Body of pancreas (tissue), 4 donors: ENCODE results near the gene C4orf50. TPM values are rescaled to one million over a fixed set of nuclear protein-coding genes. Genes with fewer than 3 reads are reported as not detected.

ENCODE experiments used
- ATAC-seq: fragments of 150-250 bp; one replicate; pipeline ENCODE4 v1.9.1; 2016
- DNase-seq, 4 donors: peaks; one replicate each; pipeline ENCODE4 v3.0.0-alpha.2; 2019
- H3K27ac ChIP-seq, 4 donors: fragments of 200-600 bp; sonication (generic); 1 replicate in 3 of 4; 2 replicates in 1 of 4; pipeline versions ENCODE4 v1.5.1 to v1.6.1; 2016 to 2019; ENCODE audit warnings: mild to moderate bottlenecking in 1 of 4, mixed read lengths in 1 of 4, moderate library complexity in 1 of 4
- H3K27me3 ChIP-seq, 2 donors: fragments of 200-600 bp; sonication (generic); one replicate each; pipeline ENCODE4 v1.6.0; 2016; ENCODE audit warnings: mild to moderate bottlenecking in 1 of 2
- H3K36me3 ChIP-seq, 2 donors: fragments of 200-600 bp; sonication (generic); replicated peaks in 1 of 2; 2 replicates each; pipeline ENCODE4 v1.5.1; 2016; ENCODE audit warnings: low read depth in 2 of 2; ENCODE audit not compliant: insufficient read depth in 1 of 2
- H3K4me1 ChIP-seq: fragments of 200-600 bp; sonication (generic); one replicate; pipeline ENCODE4 v1.6.0; 2016
- H3K4me3 ChIP-seq, 2 donors: fragments of 200-600 bp; sonication (generic); 1 replicate in 1 of 2; 2 replicates in 1 of 2; pipeline ENCODE4 v1.5.1; 2016 to 2019
- H3K9me3 ChIP-seq, 3 donors: fragments of 200-600 bp; sonication (generic); 1 replicate in 2 of 3; 2 replicates in 1 of 3; pipeline ENCODE4 v1.5.1; 2016
- CTCF ChIP-seq, 7 experiments: fragments of 450-650 bp in 4 of 7; fragments of 200-600 bp in 3 of 7; sonication (generic) in 3 of 7; IDR thresholded peaks; one replicate each; pipeline ENCODE4 v1.5.1; 2016 to 2019; ENCODE audit warnings: antibody characterized with exemption in 7 of 7
- POLR2A ChIP-seq, 3 donors: fragments of 450-650 bp; IDR thresholded peaks; one replicate each; pipeline ENCODE4 v1.6.1; 2016; ENCODE audit warnings: antibody characterized with exemption in 3 of 3, mild to moderate bottlenecking in 2 of 3
- WGBS, 2 donors: methylation state at CpG; one replicate each; pipeline ENCODE4 v1.1.5; 2017; 5-methylcytosine and 5-hydroxymethylcytosine counted together
- intact Hi-C: fragments of 100-400 bp; cut with DNase I; formaldehyde crosslinking; loops from one replicate; pipeline ENCODE4 v1.15.1; 2023
- total RNA-seq, 2 donors: library from RNA; depleted of rRNA; stranded (reverse); fragments of >200 nt; gene quantifications; one replicate each; pipeline ENCODE4 v1.1.0, GENCODE V29; 2016

Gene C4orf50
- total RNA-seq, 2 donors from 2014 or later = 0.26 TPM; not detected in 1

- ATAC-seq (no peak), DNase-seq (no peak)
- 23 to 31% methylated on average over 4 to 8 of the region's 8 CpGs for WGBS, 2 donors
- Histone ChIP-seq H3K36me3 (no peaks in the 10 kb centered on the region), H3K4me1 (peaks cover 20% of the 10 kb centered on the region), H3K27me3 (peaks cover 0 to 29% of the 10 kb centered on the region in 2 donors), H3K9me3 (no peaks in the 10 kb centered on the region), H3K27ac (no peak overlapping the region), H3K4me3 (no peak overlapping the region)
- TF ChIP-seq POLR2A (IDR thresholded peaks at IDR 0.05) = no peak
- TF ChIP-seq CTCF (IDR thresholded peaks at IDR 0.05) = no peak
- intact Hi-C loops = no loop called here
These were observed 131.2 kb downstream of the C4orf50 start for GRCh38 chr4:5887011-5887360.

DNA sequence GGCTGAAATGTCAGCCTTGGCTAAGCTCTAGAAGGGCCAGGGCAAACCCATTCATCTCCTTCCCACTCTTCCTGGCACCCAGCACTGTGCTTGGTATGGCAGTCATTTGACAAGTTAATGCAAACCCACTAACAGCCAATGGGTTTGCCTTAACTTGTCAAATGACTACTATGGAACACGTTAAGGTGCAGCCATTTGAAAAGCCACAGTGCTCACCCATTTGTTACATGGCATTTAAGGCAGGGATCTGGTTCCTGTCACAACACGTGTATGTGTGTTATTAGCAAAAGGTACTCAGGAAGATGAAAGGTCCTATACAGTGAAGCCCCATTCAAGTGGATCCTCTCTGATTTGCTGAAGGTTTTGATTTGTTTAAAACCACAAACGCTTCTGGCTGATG, 132.5 kb downstream of the C4orf50 start:
- TF ChIP-seq POLR2A (IDR thresholded peaks at IDR 0.05) (no peak), CTCF (IDR thresholded peaks at IDR 0.05) (no peak)
- H3K27me3 ChIP-seq = peaks cover 0 to 22% of the 10 kb centered on the region in 2 donors
- 49 to 51% methylated on average over 3 of the region's 3 CpGs for WGBS, 2 donors

GRCh38 chr4:5884796-5885195, 133.4 kb downstream of the C4orf50 start:
- no peaks in the 10 kb centered on the region for H3K36me3 ChIP-seq
- TF ChIP-seq POLR2A (IDR thresholded peaks at IDR 0.05) = no peak
- no peak for TF ChIP-seq CTCF (IDR thresholded peaks at IDR 0.05)
- no peak overlapping the region for H3K4me3 ChIP-seq
- 62 to 68% methylated on average over 7 of the region's 7 CpGs for WGBS, 2 donors
- peaks cover 13% of the 10 kb centered on the region for H3K4me1 ChIP-seq
- H3K9me3 ChIP-seq = no peaks in the 10 kb centered on the region
- H3K27ac ChIP-seq = no peak overlapping the region
- DNase-seq (no peak), ATAC-seq (no peak)
- H3K27me3 ChIP-seq = peaks cover 0 to 14% of the 10 kb centered on the region in 2 donors
- intact Hi-C loops = no loop called here

More for the DNA sequence above, 132.5 kb downstream of the C4orf50 start:
- Histone ChIP-seq H3K36me3 (no peaks in the 10 kb centered on the region), H3K4me1 (peaks cover 20% of the 10 kb centered on the region), H3K27ac (no peak overlapping the region), H3K9me3 (no peaks in the 10 kb centered on the region), H3K4me3 (no peak overlapping the region)
- intact Hi-C loops = no loop called here
- ATAC-seq (no peak), DNase-seq (no peak)

DNA sequence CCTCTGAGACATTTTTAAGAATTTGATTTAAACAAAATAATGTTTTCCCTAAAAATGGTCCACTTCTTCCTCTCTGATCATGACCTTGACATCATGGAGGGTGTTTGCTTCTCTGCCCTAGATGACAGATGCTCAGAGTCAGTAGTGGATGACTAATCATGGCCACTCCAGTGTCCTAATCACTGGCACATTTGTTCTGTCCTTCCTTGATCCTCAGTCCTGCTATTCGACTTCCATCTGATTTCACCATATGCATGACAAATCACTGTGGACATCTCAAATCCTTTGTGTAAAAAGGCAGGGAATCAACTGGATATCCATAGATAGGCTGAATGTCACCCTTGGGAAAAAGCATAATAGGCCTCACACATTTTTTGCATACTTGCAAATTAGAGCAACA, 134.3 kb downstream of the C4orf50 start:
- peaks cover 0 to 10% of the 10 kb centered on the region in 2 donors for H3K27me3 ChIP-seq
- intact Hi-C loops = no loop called here
- H3K4me3 ChIP-seq = no peak overlapping the region
- H3K27ac ChIP-seq = no peak overlapping the region
- no peak for ATAC-seq
- H3K4me1 ChIP-seq = peaks cover 13% of the 10 kb centered on the region
- TF ChIP-seq CTCF (IDR thresholded peaks at IDR 0.05) = no peak
- no peak for TF ChIP-seq POLR2A (IDR thresholded peaks at IDR 0.05)
- H3K36me3 ChIP-seq = no peaks in the 10 kb centered on the region
- H3K9me3 ChIP-seq = no peaks in the 10 kb centered on the region
- 26 to 37% methylated on average over 1 of the region's 1 CpG for WGBS, 2 donors
- no peak for DNase-seq

DNA sequence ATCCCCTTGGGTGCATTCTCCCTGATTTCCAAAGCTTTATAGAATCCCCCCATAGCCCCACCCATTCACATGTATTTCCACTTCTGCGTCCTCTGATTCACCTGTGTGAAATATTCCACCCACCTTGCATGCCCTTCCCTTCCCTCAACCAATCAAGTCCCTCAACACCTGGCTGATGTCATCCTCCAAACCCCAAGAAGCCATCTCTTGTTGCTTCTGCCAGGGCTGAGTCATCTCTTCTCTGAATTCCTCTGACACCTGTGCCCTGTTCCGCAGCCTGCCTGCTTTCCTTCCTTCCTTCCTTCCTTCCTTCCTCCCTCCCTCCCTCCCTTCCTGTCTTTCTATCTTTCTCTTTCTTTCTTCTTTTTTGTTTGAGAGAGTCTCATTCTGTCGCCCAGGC, 135.3 kb downstream of the C4orf50 start:
- Histone ChIP-seq H3K36me3 (no peaks in the 10 kb centered on the region), H3K4me1 (peaks cover 9% of the 10 kb centered on the region), H3K27ac (no peak overlapping the region), H3K27me3 (peaks cover 0 to 7% of the 10 kb centered on the region in 2 donors), H3K4me3 (no peak overlapping the region), H3K9me3 (no peaks in the 10 kb centered on the region)
- DNase-seq (no peak), ATAC-seq (no peak)
- intact Hi-C loops = no loop called here
- TF ChIP-seq CTCF (IDR thresholded peaks at IDR 0.05) (no peak), POLR2A (IDR thresholded peaks at IDR 0.05) (no peak)
- WGBS, 2 donors = 55 to 63% methylated on average over 3 of the region's 3 CpGs
